T1000 (cell line): ENCODE measurements around the gene MAS1.
"Not testable (repeated sequence)": the region's sequence is repeated elsewhere in the genome, so short reads cannot be mapped to it uniquely, and the experiment has no call there.

Experiments
- DNase-seq: peaks from one replicate; lab custom pipeline; 2025; ENCODE audit warnings: mixed read lengths; lab: John Stamatoyannopoulos, UW

Gene MAS1

GRCh38 chr6:159890792-159891191 is at the start of gene MAS1:
TSS of gene MAS1 (plus strand) at chr6:159890988. CDS start at chr6:159906956, 15,968 bp downstream.
- no peak for DNase-seq

- DNase-seq = no peak
Measured at GRCh38 chr6:159842035-159842434, 48.8 kb upstream of the MAS1 start.

GRCh38 chr6:159844737-159845645 is 45.8 kb upstream of the MAS1 start:
- no peak for DNase-seq

- not testable (repeated sequence) for DNase-seq
Measured at GRCh38 chr6:159848552-159848951, 42.2 kb upstream of the MAS1 start.

- DNase-seq = not testable (repeated sequence)
Measured at GRCh38 chr6:159849851-159850250, 40.9 kb upstream of the MAS1 start.

- no peak for DNase-seq
Measured at GRCh38 chr6:159852877-159853276, 37.9 kb upstream of the MAS1 start.

GRCh38 chr6:159853754-159854153 is 37.0 kb upstream of the MAS1 start:
- DNase-seq = no peak

- DNase-seq = no peak
Measured at GRCh38 chr6:159854959-159855358, 35.8 kb upstream of the MAS1 start.

GRCh38 chr6:159858259-159858658 is 32.5 kb upstream of the MAS1 start:
- DNase-seq = no peak

GRCh38 chr6:159860482-159860881 is 30.3 kb upstream of the MAS1 start:
- no peak for DNase-seq

GRCh38 chr6:159862103-159862502 is 28.7 kb upstream of the MAS1 start:
- no peak for DNase-seq

GRCh38 chr6:159863341-159863740 is 27.4 kb upstream of the MAS1 start:
- DNase-seq = peak; percentile 6

- DNase-seq = no peak
Measured at GRCh38 chr6:159865226-159865920, 25.4 kb upstream of the MAS1 start.

- DNase-seq = no peak
Measured at GRCh38 chr6:159866286-159867247, 24.2 kb upstream of the MAS1 start.

GRCh38 chr6:159871241-159871640 is 19.5 kb upstream of the MAS1 start:
- no peak for DNase-seq

- DNase-seq = no peak
Measured at GRCh38 chr6:159871906-159872305, 18.9 kb upstream of the MAS1 start.

GRCh38 chr6:159874435-159874834 is 16.4 kb upstream of the MAS1 start:
- no peak for DNase-seq

- no peak for DNase-seq
Measured at GRCh38 chr6:159875194-159875593, 15.6 kb upstream of the MAS1 start.

GRCh38 chr6:159876242-159876641 is 14.5 kb upstream of the MAS1 start:
- no peak for DNase-seq

- DNase-seq = no peak
Measured at GRCh38 chr6:159877256-159877808, 13.5 kb upstream of the MAS1 start.

GRCh38 chr6:159878341-159878740 is 12.4 kb upstream of the MAS1 start:
- DNase-seq = no peak

GRCh38 chr6:159879856-159880255 is 10.9 kb upstream of the MAS1 start:
- DNase-seq = no peak
